K562 (cell line): Measurements from ENCODE around the gene B3GAT3. TPM values are rescaled to one million over a fixed set of nuclear protein-coding genes. Genes with fewer than 3 reads are reported as not detected.

Source experiments
- CTCFL ChIP-seq: IDR thresholded peaks from 2 replicates; pipeline ENCODE4 v1.6.1; 2011; ENCODE audit warnings: borderline replicate concordance, low read depth, mild to moderate bottlenecking, moderate library complexity, low read length; ENCODE audit not compliant: insufficient read depth, poor library complexity, severe bottlenecking
- DMBX1 ChIP-seq: fragments of 250-450 bp; sonication (Bioruptor Pico); IDR thresholded peaks from 2 replicates; pipeline ENCODE4 v1.8.0; 2022; ENCODE audit warnings: inconsistent platforms, mild to moderate bottlenecking, moderate library complexity, borderline replicate concordance
- ESRRA ChIP-seq: fragments of 450-650 bp; IDR thresholded peaks from 2 replicates; pipeline ENCODE4 v1.6.1; 2014; ENCODE audit warnings: low read depth, mild to moderate bottlenecking, moderate library complexity, borderline replicate concordance
- FOXP4 ChIP-seq: sonication (generic); formaldehyde crosslinking; IDR thresholded peaks from 2 replicates; pipeline ENCODE4 v1.8.0; 2022; ENCODE audit warnings: mild to moderate bottlenecking, missing genetic modification reagents, borderline replicate concordance
- HMG20B ChIP-seq: fragments of 250-450 bp; sonication (Bioruptor Pico); IDR thresholded peaks from 2 replicates; pipeline ENCODE4 v1.5.0; 2021; ENCODE audit warnings: mild to moderate bottlenecking
- KLF6 ChIP-seq: fragments of 250-450 bp; sonication (Bioruptor Pico); IDR thresholded peaks from 2 replicates; pipeline ENCODE4 v1.4.0; 2020; ENCODE audit warnings: mild to moderate bottlenecking, moderate library complexity, borderline replicate concordance
- MNT ChIP-seq, 2 experiments: fragments of 450-650 bp; conservative IDR thresholded peaks; 2 replicates each; pipeline ENCODE4 v1.6.1; 2017; ENCODE audit warnings: mild to moderate bottlenecking in 2 of 2, moderate library complexity in 2 of 2
- NCOA2 ChIP-seq, 2 experiments: fragments of 450-650 bp; IDR thresholded peaks; 2 replicates each; pipeline ENCODE4 v1.6.1; 2018; ENCODE audit warnings: mild to moderate bottlenecking in 2 of 2, moderate library complexity in 1 of 2; ENCODE audit not compliant: partially characterized antibody in 2 of 2
- RB1 ChIP-seq: fragments of 450-650 bp; IDR thresholded peaks from 2 replicates; pipeline ENCODE4 v1.6.1; 2017; ENCODE audit warnings: low read depth, mild to moderate bottlenecking
- SP1 ChIP-seq: sonication (generic); formaldehyde crosslinking; IDR thresholded peaks from 2 replicates; pipeline ENCODE4 v1.8.1; 2022; ENCODE audit warnings: mild to moderate bottlenecking, missing genetic modification reagents
- TCF3 ChIP-seq: sonication (generic); formaldehyde crosslinking; IDR thresholded peaks from 2 replicates; pipeline ENCODE4 v1.4.0; 2020; ENCODE audit warnings: mild to moderate bottlenecking, missing genetic modification reagents
- THAP12 ChIP-seq: fragments of 250-450 bp; sonication (Bioruptor Pico); IDR thresholded peaks from 2 replicates; pipeline ENCODE4 v1.9.0; 2021; ENCODE audit warnings: mild to moderate bottlenecking, inconsistent platforms
- YY1 ChIP-seq, 3 experiments: IDR thresholded peaks; 2 replicates each; pipeline ENCODE4 v1.6.1; 2011; ENCODE audit warnings: low read length in 2 of 3, mild to moderate bottlenecking in 2 of 3, moderate library complexity in 2 of 3, borderline replicate concordance in 1 of 3, control low read depth in 1 of 3, low read depth in 1 of 3; ENCODE audit not compliant: insufficient read depth in 3 of 3, insufficient replicate concordance in 2 of 3, control insufficient read depth in 1 of 3, insufficient read length in 1 of 3; ENCODE audit errors: extremely low read depth in 1 of 3
- ZFX ChIP-seq: sonication (generic); formaldehyde crosslinking; IDR thresholded peaks from 2 replicates; pipeline ENCODE4 v1.8.0; 2022; ENCODE audit warnings: mild to moderate bottlenecking, missing genetic modification reagents, moderate library complexity
- ZNF174 ChIP-seq: fragments of 250-450 bp; sonication (Bioruptor Pico); IDR thresholded peaks from 2 replicates; pipeline ENCODE4 v1.4.0; 2020; ENCODE audit warnings: mild to moderate bottlenecking
- ZNF184 ChIP-seq: sonication (generic); formaldehyde crosslinking; IDR thresholded peaks from 2 replicates; pipeline ENCODE4 v1.5.0; 2020; ENCODE audit warnings: missing genetic modification reagents
- ZNF311 ChIP-seq: fragments of 250-450 bp; sonication (Bioruptor Pico); IDR thresholded peaks from 2 replicates; pipeline ENCODE4 v1.4.0; 2020; ENCODE audit warnings: mild to moderate bottlenecking, moderate library complexity
- ZNF384 ChIP-seq: IDR thresholded peaks from 2 replicates; pipeline ENCODE4 v1.6.1; 2012; ENCODE audit warnings: low read depth, low read length, improper control_type of control experiment
- polyA plus RNA-seq, 8 experiments: library from polyadenylated mRNA; depleted of rRNA in 4 of 8; stranded (reverse) in 5 of 8; unstranded in 3 of 8; fragments of >200 nt; fragmentation: Nextera tagmentation in 2 of 8; fragmentation: Illumina TruSeq in 1 of 8; extraction: Ambion mirVana in 2 of 8; extraction: Trizol in 1 of 8; gene quantifications; 2 replicates each; pipeline versions ENCODE4 v1.2.1 to v1.2.3, GENCODE V29; 2011 to 2014; ENCODE audit warnings: inconsistent platforms in 1 of 8, missing spikeins in 1 of 8
- total RNA-seq, 7 experiments: library from RNA; depleted of rRNA in 6 of 7; stranded (reverse); fragments of >200 nt in 6 of 7; fragmentation: Illumina TruSeq in 2 of 7; extraction: Trizol in 2 of 7; gene quantifications; 2 replicates each; pipeline versions ENCODE4 v1.2.1 to v1.2.3, GENCODE V29; 2011 to 2021; ENCODE audit warnings: low replicate concordance in 1 of 7

B3GAT3 gene
- total and polyA plus RNA-seq, 9 of the 15 experiments (the other 6 are each of a cell fraction or from before 2014, with no cell fraction given): 0.30 to 64.0 (median 21.4) TPM

DNA sequence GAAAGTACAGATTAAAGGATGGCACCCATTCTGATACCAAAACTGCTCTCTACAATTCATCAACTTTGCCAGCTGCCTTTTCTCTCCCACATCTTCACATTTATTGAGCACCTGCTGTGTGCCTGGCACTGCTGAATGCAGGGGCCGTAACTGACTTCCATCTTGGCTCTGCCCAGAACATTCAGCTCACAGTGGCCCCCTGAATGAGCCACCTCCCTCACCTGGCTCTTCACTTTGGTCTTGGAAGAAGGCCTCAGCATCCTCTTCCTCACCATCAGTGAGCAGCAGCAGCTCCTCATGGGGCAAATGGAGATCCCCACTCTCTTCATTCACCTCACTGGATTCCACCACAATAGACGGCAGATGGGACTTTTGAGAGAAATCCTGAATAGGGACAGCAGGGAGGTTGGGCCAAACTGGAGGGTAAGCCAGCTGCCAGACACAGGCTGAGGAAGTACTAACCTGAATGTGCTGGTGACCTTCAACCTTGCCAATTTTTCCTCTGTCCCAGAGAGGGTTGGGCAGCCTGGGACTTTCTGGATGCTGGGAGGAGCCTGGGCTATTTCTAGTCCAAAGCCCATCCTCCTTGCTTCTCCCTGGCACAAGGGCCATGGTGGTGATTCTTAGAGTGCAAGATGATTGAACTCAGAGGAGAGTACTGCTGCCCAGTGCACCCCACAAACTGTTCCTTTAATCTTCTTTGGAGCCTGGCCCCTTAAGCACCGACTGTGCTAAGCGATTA lies 47.8 kb upstream of the B3GAT3 start (continued):
- TF ChIP-seq ZFX (CRISPR knock-in tag): 0 out of 2 replicates have a peak, but pooled peaks have one; percentile 8
- TF ChIP-seq ZNF174 (CRISPR knock-in tag): no peak
- TF ChIP-seq NCOA2 (IDR thresholded peaks at IDR 0.05; ENCODE audit: partially characterized antibody in 2 of 2): no peak
- TF ChIP-seq DMBX1 (CRISPR knock-in tag): peak; percentile 15; the same call in 1 of the 2 replicates
- TF ChIP-seq TCF3 (CRISPR knock-in tag): 0 out of 2 replicates have a peak, but pooled peaks have one; percentile 12
- TF ChIP-seq ZNF384: peak; percentile 67; the same call in 1 of the 2 replicates
- TF ChIP-seq ZNF184 (CRISPR knock-in tag): no peak
- peak; percentile 24 for TF ChIP-seq SP1 (CRISPR knock-in tag)
- no peak for TF ChIP-seq HMG20B (CRISPR knock-in tag)
- no peak for TF ChIP-seq ZNF311 (CRISPR knock-in tag)
- no peak for TF ChIP-seq KLF6 (CRISPR knock-in tag)
- no peak for TF ChIP-seq CTCFL
- TF ChIP-seq YY1 (IDR thresholded peaks at IDR 0.05; ENCODE audit: borderline replicate concordance in 1 of 3, control insufficient read depth in 1 of 3, extremely low read depth in 1 of 3, insufficient read depth in 3 of 3, insufficient read length in 1 of 3, insufficient replicate concordance in 2 of 3, low read depth in 1 of 3, low read length in 2 of 3): peak in 1 of 3 experiments; percentile 14
- TF ChIP-seq THAP12 (CRISPR knock-in tag): no peak
- no peak for TF ChIP-seq ESRRA
- TF ChIP-seq FOXP4 (CRISPR knock-in tag): no peak
- TF ChIP-seq RB1: no peak
- TF ChIP-seq MNT (conservative IDR thresholded peaks at IDR 0.05): 0 out of 4 replicates have a peak, but pooled peaks of 1 of the 2 experiments have one; percentile 11
